K562 (cell line): ENCODE data around the gene NMRK2. TPM values are rescaled to one million over a fixed set of nuclear protein-coding genes. Genes with fewer than 3 reads are reported as not detected.

ENCODE experiments used
- ATAC-seq: fragments of 200-7000 bp; cut with Tn5 transposase; 3 replicates; pipeline ENCODE4 v1.9.1; 2020; ENCODE audit warnings: moderate library complexity
- BruUV-seq: library from RNA; stranded (reverse); fragments of 400-500 nt; replicated peaks from 2 replicates; lab custom pipeline; 2021; lab: Mats Ljungman, UMichigan
- CTCF ChIA-PET: fragments of 300-600 bp; formaldehyde crosslinking; extraction: SDS; loops from one replicate; lab custom pipeline; 2021; ENCODE audit warnings: low intra/inter-chr PET ratio; lab: Yijun Ruan, JAX
- POLR2A ChIA-PET: fragments of 300-600, 350-650 bp; sonication (Branson Sonifier 250); formaldehyde crosslinking; extraction: SDS; loops from one replicate; lab custom pipeline; 2021; ENCODE audit warnings: antibody characterized with exemption, inconsistent platforms; lab: Yijun Ruan, JAX
- DNase-seq, 4 experiments: peaks; one replicate each; pipeline versions ENCODE4 v3.0.0 to v3.0.0-alpha.2; 2011 to 2018; ENCODE audit warnings: low spot score in 3 of 4, mixed read lengths in 3 of 4; ENCODE audit errors: extremely low read depth in 1 of 4
- FAIRE-seq: peaks from 2 replicates; lab custom pipeline; 2011; peaks lifted over from hg19 to GRCh38; lab: Jason Lieb, UNC
- H2AFZ ChIP-seq: 2 replicates; pipeline ENCODE4 v1.6.0; 2011; ENCODE audit warnings: low read depth, low read length, control low read depth, inconsistent platforms
- H3K27ac ChIP-seq: fragments of 200-600 bp; 3 replicates; pipeline ENCODE4 v1.8.0; 2011; ENCODE audit warnings: low read depth, mild to moderate bottlenecking, control low read depth, inconsistent platforms, low read length, moderate library complexity, mixed read lengths; ENCODE audit errors: extremely low read depth
- H3K27me3 ChIP-seq, 2 experiments: fragments of 300-600 bp in 1 of 2; 2 replicates in 1 of 2; 3 replicates in 1 of 2; pipeline versions ENCODE4 v1.6.0 to v1.8.0; 2011; ENCODE audit warnings: inconsistent platforms in 2 of 2, low read length in 2 of 2, mild to moderate bottlenecking in 1 of 2, mixed read lengths in 1 of 2, moderate library complexity in 1 of 2; ENCODE audit not compliant: control insufficient read depth in 2 of 2, insufficient read depth in 2 of 2
- H3K36me3 ChIP-seq: fragments of 300-600 bp; 3 replicates; pipeline ENCODE4 v1.8.0; 2011; ENCODE audit warnings: mild to moderate bottlenecking, low read length, inconsistent platforms; ENCODE audit not compliant: control insufficient read depth, insufficient read depth
- H3K4me1 ChIP-seq, 2 experiments: fragments of 200-600 bp in 1 of 2; replicated peaks in 1 of 2; 2 replicates in 1 of 2; 3 replicates in 1 of 2; pipeline versions ENCODE4 v1.5.1 to v1.8.0; 2011; ENCODE audit warnings: inconsistent platforms in 2 of 2, low read length in 2 of 2, mild to moderate bottlenecking in 1 of 2, mixed read lengths in 1 of 2, moderate library complexity in 1 of 2; ENCODE audit not compliant: control insufficient read depth in 2 of 2, insufficient read depth in 2 of 2
- H3K4me2 ChIP-seq: 2 replicates; pipeline ENCODE4 v1.6.1; 2011; ENCODE audit warnings: low read length, control low read depth, inconsistent platforms, mixed read lengths; ENCODE audit not compliant: insufficient read depth
- H3K4me3 ChIP-seq: fragments of 200-600 bp; sonication (generic), shearing (Covaris generic); 2 replicates; pipeline ENCODE4 v1.5.1; 2016; ENCODE audit warnings: control low read depth, inconsistent platforms
- H3K79me2 ChIP-seq: fragments of 200-600 bp; 3 replicates; pipeline ENCODE4 v1.8.0; 2011; ENCODE audit warnings: low read length, inconsistent platforms; ENCODE audit not compliant: control insufficient read depth, insufficient read depth
- H3K9ac ChIP-seq, 2 experiments: 2 replicates each; pipeline versions ENCODE4 v1.6.0 to v1.6.1; 2011; ENCODE audit warnings: low read depth in 2 of 2, low read length in 2 of 2, control low read depth in 1 of 2, inconsistent platforms in 1 of 2, mild to moderate bottlenecking in 1 of 2, mixed read lengths in 1 of 2; ENCODE audit not compliant: insufficient read depth in 1 of 2
- H3K9me1 ChIP-seq: one replicate; pipeline ENCODE4 v1.6.0; 2011; ENCODE audit warnings: inconsistent platforms, mild to moderate bottlenecking, low read length, moderate library complexity; ENCODE audit not compliant: control insufficient read depth, insufficient read depth
- H3K9me3 ChIP-seq: replicated peaks from 2 replicates; pipeline ENCODE4 v1.5.1; 2011; ENCODE audit warnings: low read depth, low read length, inconsistent platforms; ENCODE audit not compliant: control insufficient read depth, insufficient read depth
- H4K20me1 ChIP-seq: replicated peaks from 2 replicates; pipeline ENCODE4 v1.6.1; 2011; ENCODE audit warnings: low read length, inconsistent platforms, mixed read lengths; ENCODE audit not compliant: control insufficient read depth, insufficient read depth
- CCNT2 ChIP-seq: IDR thresholded peaks from 2 replicates; pipeline ENCODE4 v1.6.1; 2011; ENCODE audit warnings: borderline replicate concordance, low read depth, mild to moderate bottlenecking, moderate library complexity, mixed read lengths, low read length; ENCODE audit not compliant: insufficient read length; ENCODE audit errors: extremely low read depth
- CHD2 ChIP-seq: IDR thresholded peaks from 2 replicates; pipeline ENCODE4 v1.6.1; 2011; ENCODE audit warnings: low read depth, low read length
- CTCF ChIP-seq, 3 experiments: IDR thresholded peaks in 2 of 3; conservative IDR thresholded peaks in 1 of 3; 2 replicates each; pipeline ENCODE4 v1.5.1; 2011 to 2012; ENCODE audit warnings: low read length in 3 of 3, mild to moderate bottlenecking in 3 of 3, control low read depth in 2 of 3, improper control_type of control experiment in 1 of 3, inconsistent platforms in 1 of 3, low read depth in 1 of 3, mixed read lengths in 1 of 3, moderate library complexity in 1 of 3; ENCODE audit not compliant: insufficient read depth in 2 of 3
- DIDO1 ChIP-seq: fragments of 450-650 bp; IDR thresholded peaks from 2 replicates; pipeline ENCODE4 v1.6.1; 2016; ENCODE audit warnings: low read depth, missing biosample characterization, missing genetic modification characterization
- HMG20A ChIP-seq: fragments of 450-650 bp; formaldehyde crosslinking; conservative IDR thresholded peaks from 2 replicates; pipeline ENCODE4 v1.4.0; 2020; ENCODE audit warnings: mild to moderate bottlenecking, mixed read lengths
- JUNB ChIP-seq: fragments of 450-650 bp; formaldehyde crosslinking; conservative IDR thresholded peaks from 2 replicates; pipeline ENCODE4 v1.4.0; 2020; ENCODE audit warnings: mild to moderate bottlenecking
- LEF1 ChIP-seq: fragments of 450-650 bp; IDR thresholded peaks from 2 replicates; pipeline ENCODE4 v1.6.1; 2016; ENCODE audit warnings: mild to moderate bottlenecking
- MAFF ChIP-seq: IDR thresholded peaks from 2 replicates; pipeline ENCODE4 v1.6.1; 2012; ENCODE audit warnings: low read length, improper control_type of control experiment
- MTA3 ChIP-seq: fragments of 450-650 bp; formaldehyde crosslinking; IDR thresholded peaks from 2 replicates; pipeline ENCODE4 v1.6.1; 2017; ENCODE audit warnings: mild to moderate bottlenecking, borderline replicate concordance
- POLR2A ChIP-seq: fragments of 450-650 bp; conservative IDR thresholded peaks from 2 replicates; pipeline ENCODE4 v1.6.1; 2016
- POLR2B ChIP-seq: fragments of 450-650 bp; IDR thresholded peaks from 2 replicates; pipeline ENCODE4 v1.6.1; 2018; ENCODE audit warnings: low read depth; ENCODE audit not compliant: partially characterized antibody
- PREB ChIP-seq: sonication (generic); formaldehyde crosslinking; IDR thresholded peaks from 2 replicates; pipeline ENCODE4 v1.8.1; 2023; ENCODE audit warnings: mild to moderate bottlenecking, missing genetic modification reagents
- PTTG1 ChIP-seq: fragments of 450-650 bp; IDR thresholded peaks from 2 replicates; pipeline ENCODE4 v1.6.1; 2016; ENCODE audit warnings: low read depth, mild to moderate bottlenecking, missing genetic modification characterization, missing compliant biosample characterization
- RCOR1 ChIP-seq, 2 experiments: IDR thresholded peaks; 2 replicates each; pipeline ENCODE4 v1.6.1; 2012; ENCODE audit warnings: low read depth in 2 of 2, low read length in 2 of 2, borderline replicate concordance in 1 of 2, improper control_type of control experiment in 1 of 2
- SIRT6 ChIP-seq: IDR thresholded peaks from one replicate; pipeline ENCODE4 v1.6.1; 2012; ENCODE audit warnings: low read depth, mild to moderate bottlenecking, control low read depth, inconsistent platforms, low read length, moderate library complexity
- SMAD3 ChIP-seq: fragments of 450-650 bp; formaldehyde crosslinking; conservative IDR thresholded peaks from 2 replicates; pipeline ENCODE4 v1.4.0; 2020; ENCODE audit warnings: mild to moderate bottlenecking
- STAT5B ChIP-seq: fragments of 250-450 bp; sonication (Bioruptor Pico); IDR thresholded peaks from 2 replicates; pipeline ENCODE4 v1.8.0; 2021; ENCODE audit warnings: mild to moderate bottlenecking, inconsistent platforms
- ZKSCAN8 ChIP-seq: fragments of 200-800 bp; sonication (Bioruptor generic); IDR thresholded peaks from 2 replicates; pipeline ENCODE4 v1.6.1; 2016; ENCODE audit warnings: missing genetic modification characterization, missing compliant biosample characterization
- ZNF224 ChIP-seq: sonication (generic); formaldehyde crosslinking; IDR thresholded peaks from 2 replicates; pipeline ENCODE4 v1.8.0; 2022; ENCODE audit warnings: mild to moderate bottlenecking, missing genetic modification reagents
- ZNF830 ChIP-seq: fragments of 250-450 bp; sonication (Bioruptor Pico); IDR thresholded peaks from 2 replicates; pipeline ENCODE4 v1.5.0; 2021; ENCODE audit warnings: mild to moderate bottlenecking
- WGBS: fragments of 100-300 bp; shearing (Covaris generic); methylation state at CpG from one replicate; pipeline ENCODE4 v1.1.6; 2016; ENCODE audit warnings: low coverage, mixed read lengths; ENCODE audit not compliant: insufficient coverage; ENCODE audit errors: missing lambda C conversion rate; 5-methylcytosine and 5-hydroxymethylcytosine counted together
- in situ Hi-C: fragments of 300-500 bp; cut with MboI; formaldehyde crosslinking; loops from 4 replicates; pipeline ENCODE4 v1.15.0; 2018; ENCODE audit warnings: inconsistent platforms, mixed read lengths
- intact Hi-C: fragments of 100-400 bp; cut with micrococcal nuclease; formaldehyde crosslinking; loops from 2 replicates; pipeline ENCODE4 v1.14.2; 2022
- polyA plus RNA-seq, 8 experiments: library from polyadenylated mRNA; depleted of rRNA in 4 of 8; stranded (reverse) in 5 of 8; unstranded in 3 of 8; fragments of >200 nt; fragmentation: Nextera tagmentation in 2 of 8; fragmentation: Illumina TruSeq in 1 of 8; extraction: Ambion mirVana in 2 of 8; extraction: Trizol in 1 of 8; gene quantifications; 2 replicates each; pipeline versions ENCODE4 v1.2.1 to v1.2.3, GENCODE V29; 2011 to 2014; ENCODE audit warnings: inconsistent platforms in 1 of 8, missing spikeins in 1 of 8
- total RNA-seq, 7 experiments: library from RNA; depleted of rRNA in 6 of 7; stranded (reverse); fragments of >200 nt in 6 of 7; fragmentation: Illumina TruSeq in 2 of 7; extraction: Trizol in 2 of 7; gene quantifications; 2 replicates each; pipeline versions ENCODE4 v1.2.1 to v1.2.3, GENCODE V29; 2011 to 2021; ENCODE audit warnings: low replicate concordance in 1 of 7

NMRK2 gene
- total and polyA plus RNA-seq, 9 of the 15 experiments (the other 6 are each of a cell fraction or from before 2014, with no cell fraction given): not detected

- no peak for TF ChIP-seq PTTG1 (tag)
- TF ChIP-seq HMG20A: no peak
- TF ChIP-seq MAFF: no peak
- TF ChIP-seq STAT5B: no peak
- no peak for TF ChIP-seq ZKSCAN8 (CRISPR knock-in tag)
- TF ChIP-seq, all 486 proteins: peak for 6
Measured at GRCh38 chr19:3975144-3975543, 42.3 kb downstream of the NMRK2 start (continued).

GRCh38 chr19:3975637-3976087 is 42.8 kb downstream of the NMRK2 start:
- ChIA-PET CTCF (no interaction called here), POLR2A (interaction anchor here (0.5 to 2.6 kb wide), 10 partner anchors 9 to 213 kb away, joined by 3 to 46 read pairs (median 4); partner anchors contain the start of genes EEF2 and MRPL54)
- FAIRE-seq (no peak), DNase-seq (no peak), ATAC-seq (peak; percentile 8)
- no TSS peak for BruUV-seq
- WGBS: 86% methylated on average over 14 of the region's 14 CpGs
- Histone ChIP-seq H3K79me2 (peaks cover 36% of the 10 kb centered on the region), H3K4me1 (peaks cover 0 to 44% of the 10 kb centered on the region in 2 experiments; a peak in 3 of 5 replicates), H3K27ac (no peak overlapping the region), H3K9me3 (no peaks in the 10 kb centered on the region), H2AFZ (no peak overlapping the region), H3K4me2 (no peak overlapping the region), H4K20me1 (peaks cover 47% of the 10 kb centered on the region), H3K4me3 (no peak overlapping the region), H3K27me3 (no peaks in the 10 kb centered on the region), H3K9ac (no peak overlapping the region), H3K36me3 (peaks cover 57% of the 10 kb centered on the region), H3K9me1 (peaks cover 19% of the 10 kb centered on the region)
- in situ Hi-C loops: no loop called here
- intact Hi-C loops: no loop called here
- peak; percentile 83 for TF ChIP-seq POLR2B
- TF ChIP-seq SMAD3 (CRISPR knock-in tag): no peak
- TF ChIP-seq MTA3: peak; percentile 42; the same call in 1 of the 2 replicates
- no peak for TF ChIP-seq DIDO1 (tag)
- TF ChIP-seq CCNT2: peak; percentile 10
- TF ChIP-seq ZNF830: no peak
- no peak for TF ChIP-seq LEF1
- TF ChIP-seq CHD2: peak; percentile 29; the same call in 1 of the 2 replicates
- TF ChIP-seq POLR2A: peak; percentile 89
- no peak for TF ChIP-seq ZNF224 (CRISPR knock-in tag)
- TF ChIP-seq JUNB: no peak
- TF ChIP-seq SIRT6: peak; percentile 77
- TF ChIP-seq PREB: 0 out of 2 replicates have a peak, but pooled peaks have one; percentile 37
- no peak for TF ChIP-seq CTCF (IDR thresholded peaks at IDR 0.05 in 2 of 3, conservative IDR thresholded peaks at IDR 0.05 in 1 of 3; ENCODE audit: insufficient read depth in 2 of 3, low read depth in 1 of 3, low read length in 3 of 3)
- no peak for TF ChIP-seq RCOR1 (IDR thresholded peaks at IDR 0.05; ENCODE audit: borderline replicate concordance in 1 of 2, low read depth in 2 of 2, low read length in 2 of 2)
